H1 (cell line): ENCODE measurements around the gene DEDD2. TPM values are rescaled to one million over a fixed set of nuclear protein-coding genes. Genes with fewer than 3 reads are reported as not detected.

Experiments used
- CTCF ChIA-PET: fragments of 300-600 bp; sonication (Branson Sonifier 250); formaldehyde crosslinking; loops from one replicate; lab custom pipeline; 2021; ENCODE audit not compliant: partially characterized antibody; lab: Charles Lee
- POLR2A ChIA-PET: fragments of 300-600 bp; sonication (Branson Sonifier 250); formaldehyde crosslinking; loops from one replicate; lab custom pipeline; 2021; ENCODE audit warnings: inconsistent platforms; ENCODE audit not compliant: partially characterized antibody; lab: Charles Lee
- DNase-seq, 2 experiments: peaks; one replicate each; pipeline versions ENCODE4 v3.0.0 to v3.0.0-alpha.2; 2010 to 2022; ENCODE audit warnings: low spot score in 2 of 2, low read depth in 1 of 2, mixed read lengths in 1 of 2
- FAIRE-seq: peaks from 2 replicates; lab custom pipeline; 2011; peaks lifted over from hg19 to GRCh38; lab: Jason Lieb, UNC
- H2AFZ ChIP-seq: 2 replicates; pipeline ENCODE4 v1.8.1; 2012; ENCODE audit warnings: low read length, inconsistent platforms
- H2AK5ac ChIP-seq: 2 replicates; pipeline ENCODE4 v1.6.1; 2013; ENCODE audit warnings: low read depth, low read length
- H2BK120ac ChIP-seq: replicated peaks from 2 replicates; pipeline ENCODE3; 2013; ENCODE audit warnings: low read depth, low read length, inconsistent platforms
- H2BK12ac ChIP-seq: 2 replicates; pipeline ENCODE4 v1.6.1; 2013; ENCODE audit warnings: low read depth, low read length
- H2BK15ac ChIP-seq: 2 replicates; pipeline ENCODE4 v1.6.1; 2013; ENCODE audit warnings: low read length
- H2BK20ac ChIP-seq: 2 replicates; pipeline ENCODE4 v1.6.1; 2013; ENCODE audit warnings: low read length
- H2BK5ac ChIP-seq: 2 replicates; pipeline ENCODE4 v1.6.1; 2013; ENCODE audit warnings: low read depth, low read length
- H3K14ac ChIP-seq: 2 replicates; pipeline ENCODE4 v1.6.1; 2013; ENCODE audit warnings: inconsistent platforms; ENCODE audit not compliant: insufficient read length
- H3K18ac ChIP-seq: 2 replicates; pipeline ENCODE4 v1.6.1; 2013; ENCODE audit warnings: low read length; ENCODE audit errors: extremely low read depth
- H3K23ac ChIP-seq: 2 replicates; pipeline ENCODE4 v1.6.1; 2013; ENCODE audit warnings: inconsistent platforms; ENCODE audit not compliant: insufficient read length
- H3K23me2 ChIP-seq: 2 replicates; pipeline ENCODE4 v1.6.1; 2013; ENCODE audit warnings: low read depth, low read length
- H3K27ac ChIP-seq: 2 replicates; pipeline ENCODE4 v1.6.1; 2011; ENCODE audit warnings: low read depth, low read length, inconsistent platforms
- H3K27me3 ChIP-seq, 4 experiments: replicated peaks in 1 of 4; 1 replicate in 1 of 4; 2 replicates in 3 of 4; pipeline versions ENCODE4 v1.6.1 to v1.8.1; 2011 to 2013; ENCODE audit warnings: low read length in 3 of 4, mild to moderate bottlenecking in 3 of 4, inconsistent platforms in 2 of 4, mixed read lengths in 2 of 4, moderate library complexity in 1 of 4; ENCODE audit not compliant: control insufficient read depth in 3 of 4, insufficient read depth in 3 of 4; ENCODE audit errors: extremely low read depth in 1 of 4
- H3K36me3 ChIP-seq, 4 experiments: 2 replicates each; pipeline versions ENCODE4 v1.6.1 to v1.8.1; 2011 to 2013; ENCODE audit warnings: mild to moderate bottlenecking in 4 of 4, low read length in 3 of 4, moderate library complexity in 2 of 4, control low read depth in 1 of 4, inconsistent platforms in 1 of 4; ENCODE audit not compliant: insufficient read depth in 4 of 4, control insufficient read depth in 2 of 4
- H3K4ac ChIP-seq: replicated peaks from 2 replicates; pipeline ENCODE3; 2013; ENCODE audit warnings: low read length, low read depth, mixed read lengths, inconsistent platforms; ENCODE audit not compliant: insufficient read length
- H3K4me1 ChIP-seq, 4 experiments: replicated peaks in 1 of 4; 1 replicate in 1 of 4; 2 replicates in 3 of 4; pipeline versions ENCODE4 v1.6.1 to v1.8.1; 2011 to 2013; ENCODE audit warnings: low read length in 3 of 4, inconsistent platforms in 2 of 4, mixed read lengths in 1 of 4; ENCODE audit not compliant: insufficient read depth in 4 of 4, control insufficient read depth in 3 of 4
- H3K4me2 ChIP-seq, 2 experiments: 2 replicates each; pipeline versions ENCODE4 v1.6.1 to v1.8.1; 2011 to 2013; ENCODE audit warnings: low read depth in 2 of 2, low read length in 2 of 2, control low read depth in 1 of 2, inconsistent platforms in 1 of 2, mild to moderate bottlenecking in 1 of 2; ENCODE audit not compliant: insufficient read depth in 1 of 2
- H3K4me3 ChIP-seq, 4 experiments: fragments of 200-600, 300-600 bp in 1 of 4; sonication (generic), shearing (Covaris generic), sonication (Bioruptor Twin) in 1 of 4; 2 replicates each; pipeline versions ENCODE4 v1.5.1 to v1.8.1; 2011 to 2016; ENCODE audit warnings: low read length in 4 of 4, low read depth in 3 of 4, control low read depth in 2 of 4, inconsistent platforms in 2 of 4, mild to moderate bottlenecking in 2 of 4, mixed read lengths in 1 of 4, moderate library complexity in 1 of 4; ENCODE audit not compliant: insufficient read depth in 2 of 4; ENCODE audit errors: extremely low read depth in 1 of 4
- H3K56ac ChIP-seq: replicated peaks from 2 replicates; pipeline ENCODE3; 2013; ENCODE audit warnings: low read depth, mild to moderate bottlenecking, mixed read lengths, low read length, inconsistent platforms; ENCODE audit not compliant: insufficient read length
- H3K79me1 ChIP-seq: 2 replicates; pipeline ENCODE4 v1.6.1; 2013; ENCODE audit warnings: low read depth, low read length, control low read depth
- H3K79me2 ChIP-seq, 2 experiments: 2 replicates each; pipeline versions ENCODE4 v1.6.1 to v1.8.1; 2012 to 2013; ENCODE audit warnings: low read length in 2 of 2, mild to moderate bottlenecking in 2 of 2, inconsistent platforms in 1 of 2; ENCODE audit not compliant: insufficient read depth in 2 of 2, control insufficient read depth in 1 of 2
- H3K9ac ChIP-seq, 4 experiments: replicated peaks in 1 of 4; 1 replicate in 1 of 4; 2 replicates in 3 of 4; pipeline versions ENCODE4 v1.6.1 to v1.8.1; 2011 to 2013; ENCODE audit warnings: low read depth in 3 of 4, low read length in 3 of 4, control low read depth in 2 of 4, mild to moderate bottlenecking in 2 of 4, moderate library complexity in 2 of 4, inconsistent platforms in 1 of 4; ENCODE audit errors: extremely low read depth in 1 of 4
- H3K9me3 ChIP-seq, 2 experiments: 2 replicates each; pipeline versions ENCODE4 v1.6.1 to v1.8.1; 2012 to 2013; ENCODE audit warnings: mild to moderate bottlenecking in 2 of 2, moderate library complexity in 2 of 2, control low read depth in 1 of 2, inconsistent platforms in 1 of 2, low read depth in 1 of 2, low read length in 1 of 2, mixed read lengths in 1 of 2; ENCODE audit not compliant: insufficient read depth in 2 of 2
- H4K20me1 ChIP-seq, 2 experiments: replicated peaks in 1 of 2; 2 replicates each; pipeline versions ENCODE3 to v1.8.1; 2011 to 2013; ENCODE audit warnings: inconsistent platforms in 2 of 2, low read length in 2 of 2, mild to moderate bottlenecking in 1 of 2; ENCODE audit not compliant: insufficient read depth in 2 of 2, control insufficient read depth in 1 of 2
- H4K5ac ChIP-seq: 2 replicates; pipeline ENCODE4 v1.6.1; 2013; ENCODE audit warnings: low read length, low read depth, mixed read lengths, inconsistent platforms; ENCODE audit not compliant: insufficient read length
- H4K8ac ChIP-seq: 2 replicates; pipeline ENCODE4 v1.8.0; 2013; ENCODE audit warnings: mild to moderate bottlenecking, moderate library complexity, low read length, inconsistent platforms; ENCODE audit not compliant: insufficient read depth; ENCODE audit errors: extremely low read depth
- H4K91ac ChIP-seq: replicated peaks from 2 replicates; pipeline ENCODE3; 2013; ENCODE audit warnings: low read length, mixed read lengths, inconsistent platforms; ENCODE audit not compliant: insufficient read length
- BCL11A ChIP-seq, 2 experiments: IDR thresholded peaks; one replicate each; pipeline ENCODE4 v1.6.1; 2011; ENCODE audit warnings: low read depth in 2 of 2, low read length in 2 of 2, mild to moderate bottlenecking in 2 of 2
- FOSL1 ChIP-seq: IDR thresholded peaks from 2 replicates; pipeline ENCODE4 v1.6.1; 2011; ENCODE audit warnings: mild to moderate bottlenecking, low read depth, low read length, moderate library complexity; ENCODE audit not compliant: insufficient read depth
- ZNF274 ChIP-seq: IDR thresholded peaks from 2 replicates; pipeline ENCODE4 v1.7.0; 2012; ENCODE audit warnings: low read length, borderline replicate concordance; ENCODE audit errors: extremely low read depth
- WGBS, 2 experiments: shearing (Covaris generic) in 1 of 2; methylation state at CpG; one replicate each; pipeline versions ENCODE4 v1.1.6 to v1.1.7; 2013 to 2015; ENCODE audit warnings: low lambda C conversion rate in 2 of 2, mixed read lengths in 2 of 2, inconsistent platforms in 1 of 2, low coverage in 1 of 2, missing lambda C conversion rate in 1 of 2; ENCODE audit not compliant: insufficient replicate concordance in 2 of 2, insufficient coverage in 1 of 2, insufficient read length in 1 of 2; ENCODE audit errors: extremely low coverage in 1 of 2, missing lambda C conversion rate in 1 of 2; 5-methylcytosine and 5-hydroxymethylcytosine counted together
- polyA plus RNA-seq, 7 experiments: library from polyadenylated mRNA; depleted of rRNA in 3 of 7; stranded (reverse) in 5 of 7; unstranded in 2 of 7; fragments of >200 nt in 5 of 7; fragments of 200-250 nt in 2 of 7; gene quantifications; 1 replicate in 5 of 7; 2 replicates in 1 of 7; 4 replicates in 1 of 7; pipeline versions ENCODE4 v1.2.1 to v1.2.3, GENCODE V29; 2011 to 2013; ENCODE audit warnings: missing spikeins in 2 of 7, mixed read lengths in 2 of 7
- total RNA-seq: library from RNA; stranded (reverse); fragmentation: NEBNext Ultra II Directional; extraction: Animal tissue kit (Norgen Biotek cat#: 25700); gene quantifications from 2 replicates; pipeline ENCODE4 v1.2.1, GENCODE V29; 2021
- TF ChIP-seq, protein P1 (sequence below): IDR thresholded peaks from 2 replicates; pipeline ENCODE4 v1.6.1; 2011; ENCODE audit warnings: low read length, improper control_type of control experiment
- TF ChIP-seq, protein P2 (sequence below): IDR thresholded peaks from 2 replicates; pipeline ENCODE4 v1.6.1; 2012; ENCODE audit warnings: low read length, inconsistent platforms

Gene DEDD2
- total and polyA plus RNA-seq, 2 of the 8 experiments (the other 6 are each of a cell fraction or from before 2014, with no cell fraction given): 37.8 to 65.0 TPM

DNA sequence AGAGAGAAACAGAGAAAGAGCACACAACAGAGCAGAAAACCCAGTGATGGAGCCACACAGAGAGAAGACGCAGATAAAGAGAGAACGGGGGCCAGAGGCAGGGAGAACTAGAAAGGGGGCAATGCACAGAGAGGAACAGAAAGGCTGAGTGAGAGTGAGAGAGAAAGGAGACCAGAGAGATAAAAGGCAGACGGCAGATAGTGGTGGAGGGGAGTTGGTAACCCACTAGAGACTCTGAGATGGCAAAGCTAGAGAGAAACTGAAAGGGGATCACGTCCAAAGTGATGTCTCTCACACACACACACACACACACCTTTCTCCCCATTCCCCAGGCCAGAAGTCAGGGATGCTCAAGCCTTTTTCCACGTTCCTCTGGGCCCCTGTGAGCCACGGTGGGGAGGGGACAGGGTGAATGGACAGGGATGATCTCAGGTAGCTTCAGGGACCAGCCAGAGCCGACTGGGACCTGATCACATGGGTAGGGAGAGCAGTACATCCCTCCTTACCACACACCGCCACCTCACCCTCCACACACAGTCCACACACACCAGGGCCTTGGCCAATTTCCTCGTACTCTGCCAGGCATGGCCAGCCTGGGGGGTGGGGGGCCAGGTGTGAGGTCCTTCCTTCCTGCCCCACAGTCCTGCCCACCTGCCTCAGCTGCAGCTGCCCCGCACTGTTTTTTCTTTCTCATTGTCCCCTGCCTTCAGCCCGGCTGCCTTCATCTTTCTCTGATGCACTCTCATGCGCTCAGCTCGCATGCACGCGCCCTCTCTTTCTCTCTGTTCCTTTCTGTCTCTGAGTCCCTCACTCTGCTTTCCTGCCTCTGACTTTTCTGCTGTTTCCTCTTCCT, 62.8 kb downstream of the DEDD2 start:
- Histone ChIP-seq H4K5ac (no peak overlapping the region), H3K23me2 (no peaks in the 10 kb centered on the region; the same call in 1 of the 2 replicates), H2AK5ac (peak overlapping the region; percentile 65; the same call in 1 of the 2 replicates), H4K91ac (peak overlapping the region; percentile 18), H3K27me3 (peaks cover 0 to 11% (median 7%) of the 10 kb centered on the region in 4 experiments; a peak in 4 of 7 replicates), H2BK20ac (peak overlapping the region; percentile 95; the same call in 1 of the 2 replicates), H3K4me1 (peaks cover 0 to 37% (median 21%) of the 10 kb centered on the region in 4 experiments; a peak in 6 of 7 replicates), H3K18ac (no peak overlapping the region; the same call in 1 of the 2 replicates), H3K4me2 (peak overlapping the region in 1 of 2 experiments; percentile 36; a peak in 1 of 4 replicates), H3K9ac (no peak overlapping the region), H3K4me3 (no peak overlapping the region; a peak in 1 of 8 replicates), H4K8ac (no peak overlapping the region), H3K36me3 (no peaks in the 10 kb centered on the region), H3K27ac (no peak overlapping the region), H4K20me1 (no peaks in the 10 kb centered on the region), H3K9me3 (no peaks in the 10 kb centered on the region), H2BK120ac (no peak overlapping the region), H2BK5ac (no peak overlapping the region), H3K79me1 (no peaks in the 10 kb centered on the region), H3K4ac (no peak overlapping the region), H2BK12ac (peak overlapping the region; percentile 52; the same call in 1 of the 2 replicates), H2BK15ac (peak overlapping the region; percentile 29; the same call in 1 of the 2 replicates), H3K79me2 (no peaks in the 10 kb centered on the region), H3K23ac (no peak overlapping the region), H3K14ac (no peak overlapping the region), H2AFZ (no peak overlapping the region), H3K56ac (no peak overlapping the region)
- POLR2A ChIA-PET: interaction anchor here (1.7 to 2.0 kb wide), 3 partner anchors 12 to 22 kb away, joined by 4 to 6 read pairs (median 4); partner anchors contain the start of gene POU2F2
- FAIRE-seq (no peak), DNase-seq (no peak)
- CTCF ChIA-PET: interaction anchor here (0.7 to 1.7 kb wide), 9 partner anchors 14 to 53 kb away, joined by 3 to 11 read pairs (median 4); partner anchors contain the start of gene POU2F2
- WGBS, 2 experiments: 83% methylated on average over 15 of the region's 15 CpGs; no CpG with 5 or more reads in 1 of the 2 experiments
- TF ChIP-seq BCL11A (IDR thresholded peaks at IDR 0.05; ENCODE audit: low read depth in 2 of 2, low read length in 2 of 2): no peak
- TF ChIP-seq, protein P1, sequence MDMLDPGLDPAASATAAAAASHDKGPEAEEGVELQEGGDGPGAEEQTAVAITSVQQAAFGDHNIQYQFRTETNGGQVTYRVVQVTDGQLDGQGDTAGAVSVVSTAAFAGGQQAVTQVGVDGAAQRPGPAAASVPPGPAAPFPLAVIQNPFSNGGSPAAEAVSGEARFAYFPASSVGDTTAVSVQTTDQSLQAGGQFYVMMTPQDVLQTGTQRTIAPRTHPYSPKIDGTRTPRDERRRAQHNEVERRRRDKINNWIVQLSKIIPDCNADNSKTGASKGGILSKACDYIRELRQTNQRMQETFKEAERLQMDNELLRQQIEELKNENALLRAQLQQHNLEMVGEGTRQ: no peak
- TF ChIP-seq FOSL1: no peak
- TF ChIP-seq ZNF274: no peak
- TF ChIP-seq, protein P2, sequence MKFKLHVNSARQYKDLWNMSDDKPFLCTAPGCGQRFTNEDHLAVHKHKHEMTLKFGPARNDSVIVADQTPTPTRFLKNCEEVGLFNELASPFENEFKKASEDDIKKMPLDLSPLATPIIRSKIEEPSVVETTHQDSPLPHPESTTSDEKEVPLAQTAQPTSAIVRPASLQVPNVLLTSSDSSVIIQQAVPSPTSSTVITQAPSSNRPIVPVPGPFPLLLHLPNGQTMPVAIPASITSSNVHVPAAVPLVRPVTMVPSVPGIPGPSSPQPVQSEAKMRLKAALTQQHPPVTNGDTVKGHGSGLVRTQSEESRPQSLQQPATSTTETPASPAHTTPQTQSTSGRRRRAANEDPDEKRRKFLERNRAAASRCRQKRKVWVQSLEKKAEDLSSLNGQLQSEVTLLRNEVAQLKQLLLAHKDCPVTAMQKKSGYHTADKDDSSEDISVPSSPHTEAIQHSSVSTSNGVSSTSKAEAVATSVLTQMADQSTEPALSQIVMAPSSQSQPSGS: no peak
